HG03457 (cell line): ENCODE results near the gene NR4A1.
A peak's percentile ranks its signal among the peaks of the same experiment; 100 is the strongest.

Source experiments
- ATAC-seq: cut with Tn5 transposase; IDR thresholded peaks from one replicate; pipeline ENCODE4 v1.9.1; 2021; ENCODE audit warnings: moderate number of reproducible peaks; ENCODE audit not compliant: unreplicated experiment

Gene NR4A1

DNA sequence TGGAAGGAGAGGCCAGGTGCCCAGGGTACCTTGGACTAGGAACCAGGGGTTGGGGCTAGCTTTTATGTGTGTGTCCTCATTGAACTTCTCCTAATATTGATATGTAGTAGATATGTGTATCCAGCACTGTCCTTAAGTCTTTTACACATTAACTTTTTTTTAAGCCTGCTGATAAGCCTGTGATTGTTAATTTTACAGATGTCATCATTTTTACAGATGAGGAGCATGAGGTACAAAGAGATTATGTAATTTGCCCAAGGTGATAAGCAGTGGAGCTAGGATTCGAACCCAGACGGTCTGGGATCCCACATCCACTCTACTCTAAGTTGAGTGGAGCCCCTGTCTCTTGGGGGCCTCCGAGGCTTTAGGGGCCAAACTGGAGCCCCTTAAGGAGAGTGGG is 10.2 kb upstream of the NR4A1 start:
- no peak for ATAC-seq

DNA sequence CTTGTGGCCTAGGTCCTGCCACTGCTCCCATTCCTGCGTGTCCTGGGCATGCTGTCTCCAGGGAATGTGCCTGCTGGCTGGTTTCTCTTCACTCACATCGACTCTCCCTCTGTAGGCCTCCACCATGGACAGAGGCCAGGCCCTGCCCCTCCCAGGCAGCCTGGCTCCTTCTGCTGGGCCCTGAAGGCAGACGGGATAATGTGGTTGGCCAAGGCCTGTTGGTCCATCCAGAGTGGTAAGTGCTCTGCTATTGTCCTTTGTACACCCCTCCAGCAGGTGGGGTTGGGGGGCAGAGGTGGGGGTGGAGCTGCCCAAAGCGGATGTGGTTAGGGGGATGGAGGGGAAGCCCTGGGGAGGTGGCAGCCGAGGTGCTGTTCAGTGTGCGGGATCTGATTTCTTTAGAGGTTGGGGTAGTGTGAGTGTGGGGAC is 9.5 kb upstream of the NR4A1 start:
- no peak for ATAC-seq

DNA sequence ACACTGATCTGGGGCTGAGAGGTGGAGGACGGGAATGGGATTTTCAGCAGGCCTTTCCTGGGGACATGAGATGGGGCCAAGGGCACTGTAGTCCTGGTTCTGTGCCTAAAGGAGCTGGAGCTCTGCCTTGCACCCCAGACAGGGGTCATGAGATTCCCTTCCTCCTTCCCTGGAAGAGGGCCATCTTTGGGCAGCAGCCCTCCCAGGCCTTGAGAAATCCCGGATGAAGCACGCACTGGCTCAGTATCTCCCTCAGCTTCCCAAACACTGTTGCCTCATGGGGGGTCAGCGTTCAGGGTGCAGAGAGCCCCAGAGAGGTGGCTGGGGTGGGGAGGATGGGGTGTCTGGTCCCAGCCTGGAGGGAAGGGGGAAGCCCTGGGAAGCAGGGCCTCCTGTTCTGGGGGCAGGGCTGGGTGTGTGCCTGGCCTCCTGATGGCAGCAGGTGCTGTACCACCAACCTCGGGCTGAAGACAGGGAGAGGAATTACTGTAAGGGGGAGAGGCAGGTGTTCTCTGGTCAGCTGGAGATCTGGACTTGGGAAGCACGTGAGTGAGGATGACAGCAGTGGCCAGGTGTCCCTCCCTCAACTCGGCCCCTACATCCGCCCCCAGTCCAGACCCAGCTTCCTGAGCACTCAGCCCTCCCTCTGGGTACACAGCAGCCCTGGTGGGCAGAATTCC is 8.4 kb upstream of the NR4A1 start:
- no peak for ATAC-seq

DNA sequence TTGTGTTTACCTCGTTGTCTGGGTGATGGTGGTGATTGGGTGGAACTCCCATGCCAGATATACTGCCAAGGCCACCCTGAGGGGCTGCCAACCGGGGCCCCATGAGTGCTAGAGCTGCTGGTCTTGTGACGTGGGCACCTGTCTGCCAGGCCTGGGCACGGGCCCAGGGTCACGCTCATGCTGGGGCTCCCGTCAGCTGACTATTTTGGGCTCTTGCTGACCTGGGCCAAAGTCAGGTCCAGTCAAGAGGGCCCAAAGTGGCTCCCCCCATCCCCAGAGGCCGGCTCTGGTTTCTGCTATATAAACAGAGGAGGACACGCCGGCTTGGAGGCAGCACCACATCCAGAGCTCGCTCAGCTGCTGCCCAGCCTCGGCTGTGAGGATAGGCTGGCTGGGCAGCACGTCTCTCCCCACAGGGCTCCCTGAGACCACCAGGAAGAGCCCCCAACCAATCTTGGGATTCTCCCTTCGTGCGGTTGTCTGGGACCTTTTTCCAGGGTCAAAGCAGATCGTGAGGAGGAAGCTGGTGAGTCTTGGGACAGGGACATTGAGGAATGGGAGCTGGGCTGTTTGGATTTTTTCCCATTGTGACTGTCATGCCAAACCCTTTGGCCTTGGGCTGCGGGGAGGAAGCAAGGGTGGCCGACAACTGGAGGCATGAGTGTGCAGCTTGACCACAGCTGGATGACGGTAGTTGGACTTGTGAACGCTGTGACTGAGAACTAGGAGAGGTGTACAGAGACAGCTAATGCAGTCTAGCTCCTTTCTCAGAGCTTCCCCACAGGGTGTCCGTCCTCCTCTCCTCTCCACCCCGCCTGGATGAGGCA is 7.6 kb upstream of the NR4A1 start:
- ATAC-seq: no peak

DNA sequence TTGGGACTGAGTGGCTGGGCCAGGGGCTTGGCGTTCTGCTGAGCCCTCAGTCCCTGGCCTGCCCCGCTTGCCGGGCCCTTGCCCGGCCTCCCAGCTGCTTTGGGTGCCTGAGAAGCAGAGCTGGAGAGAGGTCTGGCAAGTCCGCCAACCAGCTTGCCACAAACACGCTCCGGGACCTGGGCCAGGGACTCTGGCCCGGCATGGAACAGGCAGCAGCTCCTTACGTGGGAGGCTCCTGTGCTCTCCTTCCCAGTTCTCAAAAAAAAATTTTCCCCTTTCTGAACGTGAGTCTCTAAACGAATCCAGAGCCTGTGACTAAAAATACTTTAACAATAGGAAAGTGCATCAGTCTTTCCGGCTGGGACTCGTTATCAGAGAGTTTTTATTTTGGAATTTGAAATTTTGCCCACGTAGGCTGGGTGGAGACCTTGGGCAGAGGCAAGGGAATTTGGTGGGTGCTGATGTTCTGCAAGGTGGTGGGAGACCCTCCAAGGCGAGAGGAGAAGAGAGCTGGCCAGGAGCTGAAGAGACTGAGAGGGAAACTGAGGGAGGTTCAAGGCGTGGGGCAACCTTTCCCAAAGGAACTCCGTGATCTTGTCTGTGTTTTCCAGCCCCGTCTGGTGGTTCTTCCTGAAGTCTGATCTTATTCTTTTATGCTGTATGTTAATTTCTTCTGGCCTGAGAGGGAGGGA is 6.8 kb upstream of the NR4A1 start:
- ATAC-seq: no peak

DNA sequence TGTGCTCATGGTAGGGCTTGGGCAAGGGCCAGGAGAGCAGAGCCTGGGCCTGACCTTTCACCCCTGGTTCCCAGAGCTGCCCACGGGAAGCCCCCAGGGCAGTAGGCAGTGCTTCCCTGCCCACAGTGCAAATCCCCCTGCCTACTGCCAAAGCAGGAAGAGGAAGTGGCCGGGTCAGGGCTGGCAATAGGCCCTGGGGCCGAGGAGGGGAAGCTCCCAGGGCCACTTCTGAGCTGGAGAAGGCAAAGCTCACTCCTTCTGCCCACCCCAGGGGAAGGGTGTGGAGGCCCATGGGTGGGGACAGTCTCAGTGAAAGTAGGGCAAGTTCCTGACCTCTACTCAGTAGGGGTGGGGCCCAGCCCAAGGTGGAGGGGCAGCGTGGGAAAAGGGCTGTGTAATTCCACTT is 5.4 kb upstream of the NR4A1 start:
- no peak for ATAC-seq

DNA sequence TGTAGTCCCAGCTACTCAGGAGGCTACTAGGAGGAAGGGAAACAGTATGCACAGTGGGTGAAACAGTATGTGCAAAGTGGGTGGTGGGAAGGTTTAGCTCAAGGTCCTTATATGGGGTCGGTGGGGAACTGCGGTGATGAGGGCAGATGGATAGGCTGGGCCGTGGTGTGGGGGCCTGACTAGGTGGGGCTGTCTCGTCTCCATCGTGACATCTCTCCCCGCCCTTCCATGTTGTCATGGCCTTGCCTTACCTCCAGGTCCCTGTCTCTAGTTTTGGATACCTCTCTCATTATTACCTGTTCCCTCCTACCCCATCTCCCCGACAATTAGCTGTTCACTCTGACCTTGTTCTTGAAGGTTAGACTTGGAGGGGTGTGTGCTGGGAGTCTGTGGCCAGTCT is 4.4 kb upstream of the NR4A1 start:
- ATAC-seq: no peak

DNA sequence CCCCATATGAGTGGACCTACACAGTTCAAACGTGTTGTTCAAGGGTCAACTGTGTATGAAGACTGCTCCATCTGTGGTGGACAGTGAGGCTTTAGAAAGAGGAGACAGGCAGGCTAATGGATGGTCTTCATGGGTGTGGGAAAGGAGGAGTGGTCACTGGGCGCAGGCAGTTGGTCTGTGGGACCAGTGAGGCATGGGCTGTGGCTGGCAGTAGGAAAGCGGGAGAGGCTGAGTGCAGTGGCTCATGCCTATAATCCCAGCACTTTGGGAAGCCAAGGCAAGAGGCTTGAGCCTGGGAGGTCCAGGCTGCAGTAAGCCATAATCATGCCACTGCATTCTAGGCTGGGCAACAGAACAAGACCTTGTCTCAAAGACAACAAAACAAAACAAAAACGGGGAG is 2.0 kb upstream of the NR4A1 start:
- no peak for ATAC-seq

DNA sequence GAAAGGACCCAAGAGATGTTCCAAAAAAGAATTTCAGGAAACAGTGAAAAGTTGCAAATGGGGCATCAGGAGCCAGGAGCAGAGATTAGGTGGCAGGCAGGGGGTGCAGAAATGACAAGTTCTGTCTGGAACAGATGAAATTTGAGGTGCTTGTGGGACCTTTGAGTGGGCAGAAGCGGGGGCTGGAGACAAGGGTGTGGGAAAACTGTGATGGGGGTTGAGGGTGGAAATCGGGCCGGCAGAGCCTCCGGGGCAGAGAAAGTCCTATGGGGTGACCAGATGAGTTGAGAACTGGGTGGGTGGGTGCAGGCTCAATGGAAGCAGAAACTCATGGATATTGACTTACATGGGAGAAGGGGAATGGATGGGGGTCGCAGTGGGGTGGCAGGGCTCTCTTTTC is 1.6 kb upstream of the NR4A1 start:
- no peak for ATAC-seq

DNA sequence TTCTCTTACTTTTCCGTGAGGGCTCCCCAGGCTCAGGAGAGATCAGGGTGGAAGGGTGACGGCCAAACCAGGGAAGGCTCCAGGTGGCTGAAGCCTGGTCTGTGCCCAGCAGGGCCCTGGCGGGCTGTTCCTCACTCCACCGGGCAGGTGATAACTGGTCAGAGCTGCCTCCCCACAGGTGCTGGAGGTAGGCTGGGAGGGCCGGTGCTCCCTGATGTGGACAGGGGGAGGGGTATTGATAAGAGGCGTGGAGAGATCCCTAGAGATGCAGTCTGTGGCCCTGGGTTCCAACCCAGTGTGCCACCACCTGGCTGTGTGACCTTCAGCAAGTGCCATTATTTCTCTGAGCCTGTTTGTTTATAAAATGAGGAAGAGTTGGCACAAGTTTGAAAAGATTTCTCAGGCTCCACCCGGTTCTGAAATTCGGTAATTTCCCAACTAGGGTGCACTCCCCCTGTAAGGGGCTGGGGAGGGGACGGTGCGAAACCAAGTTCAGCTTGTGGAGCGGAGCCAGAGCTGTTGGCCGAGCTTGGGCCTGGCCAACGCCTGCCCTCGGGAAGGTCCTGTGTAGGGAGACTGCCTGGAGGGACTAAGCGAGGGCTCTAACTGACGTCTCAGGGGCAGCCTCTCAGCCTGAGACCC is 1.0 kb upstream of the NR4A1 start:
- ATAC-seq: peak; percentile 22

DNA sequence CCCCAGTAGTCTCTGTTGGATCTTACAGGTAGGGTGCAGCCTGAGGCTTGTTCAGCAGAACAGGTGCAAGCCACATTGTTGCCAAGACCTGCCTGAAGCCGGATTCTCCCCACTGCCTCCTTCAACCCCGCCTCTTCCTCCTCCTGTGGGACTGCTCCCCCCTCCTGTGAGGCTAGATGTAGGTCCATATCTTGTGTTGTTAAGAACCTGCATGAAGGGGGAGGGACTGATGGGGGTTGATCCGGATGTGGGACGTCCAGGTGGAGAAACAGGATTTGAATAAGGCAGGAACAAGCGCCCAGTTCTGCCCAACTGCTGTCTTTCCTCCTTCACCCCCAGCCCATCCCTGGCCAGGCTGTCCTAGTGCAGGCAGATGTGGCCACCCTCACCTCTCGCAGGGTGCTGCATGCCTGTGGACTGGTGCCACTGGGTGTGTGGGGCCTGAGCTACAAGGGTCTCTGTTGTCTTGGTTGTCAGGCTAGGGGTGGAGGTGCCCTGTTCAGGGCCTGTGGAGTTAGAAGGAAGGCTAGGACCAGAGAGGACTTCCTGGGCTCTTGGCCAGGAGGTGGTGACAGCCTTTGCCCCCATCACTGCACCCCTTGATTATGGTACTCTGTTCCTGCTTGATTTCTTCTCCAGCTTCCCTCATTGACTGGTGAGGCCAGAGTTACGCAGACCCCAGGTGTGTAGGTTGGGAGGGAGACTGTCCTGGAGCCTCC is 1.4 kb downstream of the NR4A1 start:
- ATAC-seq: no peak

DNA sequence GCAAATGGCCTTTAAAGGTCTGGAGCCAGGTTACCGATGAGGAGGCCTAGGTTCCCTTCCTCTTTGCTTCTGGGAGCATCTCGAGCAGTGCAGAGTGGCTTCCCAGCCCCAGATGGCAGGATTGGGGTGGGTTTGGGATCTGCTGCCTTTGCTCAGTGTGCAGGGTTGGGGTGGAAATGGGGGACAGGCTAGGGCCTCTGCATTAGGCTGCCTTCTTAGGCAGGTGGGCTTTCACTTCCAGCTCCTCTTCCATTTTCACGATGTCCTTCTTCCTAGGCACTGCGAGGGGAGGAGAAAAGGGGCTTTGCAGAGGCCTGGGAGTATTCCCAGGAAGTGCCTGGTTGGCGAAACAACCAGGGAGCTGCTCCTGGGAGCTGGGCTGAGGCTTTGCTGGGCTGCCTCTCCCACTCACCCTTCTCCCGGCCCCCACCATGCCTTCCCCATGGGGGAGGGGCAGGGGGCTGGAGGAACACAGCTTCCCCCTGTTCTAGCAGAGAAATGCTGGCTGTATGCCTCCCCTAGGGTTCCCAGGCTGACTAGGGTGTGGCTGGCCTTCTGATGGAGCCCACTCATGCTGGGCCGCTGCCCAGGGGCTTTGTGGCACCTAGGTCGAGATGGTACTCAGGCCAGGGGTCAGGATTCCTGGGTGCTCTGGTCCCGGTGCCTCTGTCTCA is 2.4 kb downstream of the NR4A1 start:
- no peak for ATAC-seq

DNA sequence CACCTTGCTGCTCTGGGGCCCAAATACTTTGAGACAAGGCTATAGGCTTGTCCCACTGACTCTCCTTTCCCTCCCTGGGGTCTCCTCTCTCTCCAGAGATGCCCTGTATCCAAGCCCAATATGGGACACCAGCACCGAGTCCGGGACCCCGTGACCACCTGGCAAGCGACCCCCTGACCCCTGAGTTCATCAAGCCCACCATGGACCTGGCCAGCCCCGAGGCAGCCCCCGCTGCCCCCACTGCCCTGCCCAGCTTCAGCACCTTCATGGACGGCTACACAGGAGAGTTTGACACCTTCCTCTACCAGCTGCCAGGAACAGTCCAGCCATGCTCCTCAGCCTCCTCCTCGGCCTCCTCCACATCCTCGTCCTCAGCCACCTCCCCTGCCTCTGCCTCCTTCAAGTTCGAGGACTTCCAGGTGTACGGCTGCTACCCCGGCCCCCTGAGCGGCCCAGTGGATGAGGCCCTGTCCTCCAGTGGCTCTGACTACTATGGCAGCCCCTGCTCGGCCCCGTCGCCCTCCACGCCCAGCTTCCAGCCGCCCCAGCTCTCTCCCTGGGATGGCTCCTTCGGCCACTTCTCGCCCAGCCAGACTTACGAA is 3.1 kb downstream of the NR4A1 start:
- no peak for ATAC-seq

DNA sequence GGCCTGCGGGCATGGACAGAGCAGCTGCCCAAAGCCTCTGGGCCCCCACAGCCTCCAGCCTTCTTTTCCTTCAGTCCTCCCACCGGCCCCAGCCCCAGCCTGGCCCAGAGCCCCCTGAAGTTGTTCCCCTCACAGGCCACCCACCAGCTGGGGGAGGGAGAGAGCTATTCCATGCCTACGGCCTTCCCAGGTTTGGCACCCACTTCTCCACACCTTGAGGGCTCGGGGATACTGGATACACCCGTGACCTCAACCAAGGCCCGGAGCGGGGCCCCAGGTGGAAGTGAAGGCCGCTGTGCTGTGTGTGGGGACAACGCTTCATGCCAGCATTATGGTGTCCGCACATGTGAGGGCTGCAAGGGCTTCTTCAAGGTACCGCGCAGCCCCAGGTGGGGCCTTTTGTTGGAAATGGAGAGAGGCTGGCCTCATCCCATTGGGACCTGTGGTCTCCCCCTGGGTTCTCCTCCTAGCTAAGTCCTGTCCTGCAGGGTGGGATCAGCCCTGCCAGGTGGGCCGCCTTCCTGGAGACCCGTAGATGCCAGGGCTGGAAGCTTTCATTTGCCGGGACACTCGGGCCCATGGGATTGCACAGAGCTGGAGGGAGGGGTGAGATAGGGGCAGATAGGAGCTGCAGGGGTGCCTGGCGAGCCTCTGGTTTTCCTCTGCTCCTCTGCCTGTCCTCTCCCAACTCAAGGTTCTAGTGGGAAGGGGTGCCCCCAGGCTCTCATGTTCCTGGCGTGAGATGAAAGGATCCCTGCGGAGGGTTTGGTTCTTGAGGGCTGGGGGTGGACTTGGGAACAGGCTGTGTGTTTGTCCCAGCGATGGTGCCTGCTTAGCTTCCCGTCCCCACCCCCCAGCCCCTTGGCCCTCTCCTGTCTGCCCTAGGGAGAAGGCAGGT is 3.8 kb downstream of the NR4A1 start:
- no peak for ATAC-seq

DNA sequence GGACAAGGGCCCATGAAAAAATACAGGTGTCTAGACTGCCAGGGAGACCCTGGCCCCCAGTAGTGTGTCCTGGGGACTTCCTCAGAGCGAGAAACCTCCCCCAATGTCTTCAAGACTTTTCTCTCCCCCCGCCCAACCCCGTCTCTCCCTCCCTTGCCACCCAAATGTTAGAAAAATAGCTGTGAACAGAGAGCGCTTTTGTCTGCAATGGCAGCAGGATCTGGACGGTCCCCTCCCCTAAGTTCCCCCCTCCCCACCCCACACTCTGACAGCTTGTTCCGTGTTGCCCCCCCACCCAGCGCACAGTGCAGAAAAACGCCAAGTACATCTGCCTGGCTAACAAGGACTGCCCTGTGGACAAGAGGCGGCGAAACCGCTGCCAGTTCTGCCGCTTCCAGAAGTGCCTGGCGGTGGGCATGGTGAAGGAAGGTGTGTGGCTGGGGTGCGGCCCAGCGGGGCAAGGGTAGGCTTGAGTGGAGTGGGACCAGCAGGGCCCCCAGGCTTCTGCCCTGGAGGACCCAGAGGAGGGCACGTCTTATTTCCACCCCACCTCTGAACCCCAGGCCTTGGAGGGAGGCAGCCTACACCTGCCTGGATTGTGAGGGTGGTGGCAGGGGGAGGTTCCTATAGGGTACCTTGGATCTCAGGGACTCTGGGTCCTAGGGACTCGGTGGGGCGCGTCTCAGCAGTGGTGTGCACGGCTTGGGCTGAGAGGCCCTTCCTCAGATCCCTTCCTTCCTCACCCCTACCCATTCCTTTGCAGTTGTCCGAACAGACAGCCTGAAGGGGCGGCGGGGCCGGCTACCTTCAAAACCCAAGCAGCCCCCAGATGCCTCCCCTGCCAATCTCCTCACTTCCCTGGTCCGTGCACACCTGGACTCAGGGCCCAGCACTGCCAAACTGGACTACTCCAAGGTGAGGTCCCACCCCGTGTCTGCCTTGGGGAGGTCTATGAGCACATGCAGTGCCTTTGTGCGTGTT is 4.8 kb downstream of the NR4A1 start:
- no peak for ATAC-seq

DNA sequence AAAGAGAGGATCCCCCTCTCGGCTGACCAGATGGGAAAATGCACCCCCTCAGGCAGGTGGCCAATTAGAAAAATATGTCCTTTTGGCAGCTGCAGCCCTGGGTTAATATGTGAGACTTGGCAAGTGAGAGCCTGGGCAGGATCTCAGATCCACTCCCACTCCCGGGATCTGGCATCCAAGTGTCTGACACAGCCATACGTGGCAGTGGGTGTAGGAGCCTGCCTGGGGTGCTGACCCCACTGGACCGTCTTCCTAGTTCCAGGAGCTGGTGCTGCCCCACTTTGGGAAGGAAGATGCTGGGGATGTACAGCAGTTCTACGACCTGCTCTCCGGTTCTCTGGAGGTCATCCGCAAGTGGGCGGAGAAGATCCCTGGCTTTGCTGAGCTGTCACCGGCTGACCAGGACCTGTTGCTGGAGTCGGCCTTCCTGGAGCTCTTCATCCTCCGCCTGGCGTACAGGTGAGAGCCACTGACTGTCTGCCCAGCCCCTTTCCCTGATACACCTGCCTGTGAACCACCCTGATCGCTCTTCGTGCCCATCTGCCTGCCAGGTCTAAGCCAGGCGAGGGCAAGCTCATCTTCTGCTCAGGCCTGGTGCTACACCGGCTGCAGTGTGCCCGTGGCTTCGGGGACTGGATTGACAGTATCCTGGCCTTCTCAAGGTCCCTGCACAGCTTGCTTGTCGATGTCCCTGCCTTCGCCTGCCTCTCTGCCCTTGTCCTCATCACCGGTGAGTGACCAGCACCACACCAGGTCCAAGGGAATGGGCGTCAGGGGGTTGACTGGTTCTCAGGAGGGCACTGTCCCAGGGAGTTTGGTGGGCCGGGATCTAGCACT is 5.8 kb downstream of the NR4A1 start:
- ATAC-seq: no peak
